ENCODE measurements around the gene MAP3K20.

DNA sequence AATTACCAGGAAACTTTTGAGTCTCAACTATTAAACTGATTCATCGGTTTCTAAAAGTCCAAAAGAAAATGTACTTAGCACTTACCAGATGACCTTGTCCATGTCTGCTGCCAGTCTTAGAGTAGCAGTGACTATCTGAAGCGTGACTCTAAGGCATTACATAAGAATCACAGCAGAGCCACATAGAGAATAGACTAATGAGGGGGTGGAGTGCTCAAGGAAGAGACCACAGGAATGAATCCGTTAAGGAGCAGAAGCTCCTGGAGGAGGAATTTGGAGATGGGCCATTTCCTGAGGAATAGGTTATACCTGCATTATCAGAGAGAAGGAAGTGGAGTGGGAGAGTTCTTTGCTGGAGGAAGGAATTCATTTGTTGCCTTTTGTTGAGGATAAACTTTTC, 116.0 kb downstream of the MAP3K20 start:
- TF ChIP-seq CTCF (IDR thresholded peaks at IDR 0.05; ENCODE audit: extremely low read depth in 1 of 2, insufficient read depth in 1 of 2, low read depth in 1 of 2, low read length in 2 of 2) (no peak), POLR2AphosphoS5 (IDR thresholded peaks at IDR 0.05; ENCODE audit: insufficient read depth, low read depth, low read length) (no peak), POLR2A (IDR thresholded peaks at IDR 0.05; ENCODE audit: low read depth, low read length) (no peak), EZH2 (IDR thresholded peaks at IDR 0.05; ENCODE audit: borderline replicate concordance, low read depth, low read length, severe bottlenecking) (no peak), MYC (IDR thresholded peaks at IDR 0.05; ENCODE audit: low read depth, low read length) (no peak), FOS (IDR thresholded peaks at IDR 0.05; ENCODE audit: borderline replicate concordance, insufficient read depth, low read length) (no peak)
- TF ChIP-seq, protein P1, sequence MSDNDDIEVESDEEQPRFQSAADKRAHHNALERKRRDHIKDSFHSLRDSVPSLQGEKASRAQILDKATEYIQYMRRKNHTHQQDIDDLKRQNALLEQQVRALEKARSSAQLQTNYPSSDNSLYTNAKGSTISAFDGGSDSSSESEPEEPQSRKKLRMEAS (IDR thresholded peaks at IDR 0.05; ENCODE audit: insufficient read depth, insufficient read length) = no peak
